ENCODE results near the gene C3orf70. TPM values are rescaled to one million over a fixed set of nuclear protein-coding genes. Genes with fewer than 3 reads are reported as not detected.

C3orf70 gene
- total and polyA plus RNA-seq, 9 donors: 3.5 to 17.7 (median 7.6) TPM

DNA sequence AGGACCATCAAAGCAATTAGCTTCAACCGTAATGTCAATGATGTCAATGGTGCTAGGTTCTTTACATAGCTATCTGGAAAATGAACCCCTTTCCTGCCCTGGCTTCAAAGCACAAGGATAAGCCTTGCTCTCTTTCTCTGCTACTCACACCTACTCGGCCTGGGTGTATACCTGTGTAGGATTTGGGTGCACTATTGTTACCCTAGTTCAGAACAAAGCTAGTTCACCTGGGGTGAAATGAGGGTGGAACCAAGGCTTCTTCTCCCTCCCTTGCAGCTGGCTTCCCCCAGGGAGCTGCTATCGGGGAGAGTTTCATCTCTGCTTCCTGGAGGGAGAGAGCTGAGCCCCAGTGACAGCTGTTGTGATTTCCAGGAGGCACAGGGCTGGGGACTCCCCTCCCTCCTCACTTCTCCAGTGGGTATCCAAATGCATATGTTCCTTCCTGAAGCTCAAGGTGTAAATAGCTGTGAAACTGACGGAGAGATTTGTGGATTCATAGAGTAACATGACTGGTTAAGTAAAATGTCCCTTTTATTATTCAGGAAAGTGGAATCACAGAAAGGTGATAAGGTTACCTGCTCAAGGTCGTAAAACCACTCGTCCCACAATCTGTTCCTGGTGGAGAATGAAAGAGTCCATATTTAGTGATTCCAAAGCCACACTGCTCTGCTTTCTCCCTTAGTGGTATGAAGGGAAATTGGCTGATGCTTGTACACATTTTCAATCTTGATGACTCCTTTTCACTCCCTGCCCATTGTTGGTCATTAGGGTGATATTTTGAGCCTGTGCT, 11.8 kb upstream of the C3orf70 start:
- no peaks in the 10 kb centered on the region for H3K27me3 ChIP-seq
- no peak overlapping the region for H3K27ac ChIP-seq

DNA sequence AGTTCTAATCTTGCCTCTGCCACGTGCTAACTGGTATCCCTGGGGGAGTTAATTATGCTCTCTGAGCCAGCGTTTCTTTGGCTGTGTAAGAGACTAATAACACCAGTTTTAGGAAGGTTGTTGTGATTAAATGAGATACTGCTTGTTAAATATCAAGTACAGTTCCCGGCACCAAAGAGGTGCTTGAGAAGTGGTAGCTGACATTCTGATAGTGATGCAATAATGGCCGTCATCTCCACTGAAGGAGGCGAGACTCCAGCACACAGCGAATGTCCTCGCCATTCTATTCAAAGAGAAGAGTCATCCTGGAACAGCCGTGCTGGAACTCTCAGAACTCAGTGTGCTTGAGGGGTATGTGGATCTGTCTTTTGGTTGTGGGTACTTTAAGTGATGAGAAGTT, 9.8 kb upstream of the C3orf70 start:
- 75 to 85% (median 82%) methylated on average over 8 of the region's 8 CpGs for WGBS, 3 donors
- Histone ChIP-seq H3K27me3 (no peaks in the 10 kb centered on the region), H3K4me1 (ENCODE audit: insufficient read depth) (no peaks in the 10 kb centered on the region), H3K9me3 (no peaks in the 10 kb centered on the region), H3K4me3 (no peak overlapping the region), H3K27ac (no peak overlapping the region), H3K36me3 (no peaks in the 10 kb centered on the region)
- TF ChIP-seq, protein P1, sequence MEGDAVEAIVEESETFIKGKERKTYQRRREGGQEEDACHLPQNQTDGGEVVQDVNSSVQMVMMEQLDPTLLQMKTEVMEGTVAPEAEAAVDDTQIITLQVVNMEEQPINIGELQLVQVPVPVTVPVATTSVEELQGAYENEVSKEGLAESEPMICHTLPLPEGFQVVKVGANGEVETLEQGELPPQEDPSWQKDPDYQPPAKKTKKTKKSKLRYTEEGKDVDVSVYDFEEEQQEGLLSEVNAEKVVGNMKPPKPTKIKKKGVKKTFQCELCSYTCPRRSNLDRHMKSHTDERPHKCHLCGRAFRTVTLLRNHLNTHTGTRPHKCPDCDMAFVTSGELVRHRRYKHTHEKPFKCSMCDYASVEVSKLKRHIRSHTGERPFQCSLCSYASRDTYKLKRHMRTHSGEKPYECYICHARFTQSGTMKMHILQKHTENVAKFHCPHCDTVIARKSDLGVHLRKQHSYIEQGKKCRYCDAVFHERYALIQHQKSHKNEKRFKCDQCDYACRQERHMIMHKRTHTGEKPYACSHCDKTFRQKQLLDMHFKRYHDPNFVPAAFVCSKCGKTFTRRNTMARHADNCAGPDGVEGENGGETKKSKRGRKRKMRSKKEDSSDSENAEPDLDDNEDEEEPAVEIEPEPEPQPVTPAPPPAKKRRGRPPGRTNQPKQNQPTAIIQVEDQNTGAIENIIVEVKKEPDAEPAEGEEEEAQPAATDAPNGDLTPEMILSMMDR (IDR thresholded peaks at IDR 0.05): no peak
- TF ChIP-seq EP300 (IDR thresholded peaks at IDR 0.05): no peak
- no peak for TF ChIP-seq POLR2A (IDR thresholded peaks at IDR 0.05)
- intact Hi-C loops (cut with DNase I): no loop called here
- DNase-seq: no peak

More for the DNA sequence above, 11.8 kb upstream of the C3orf70 start:
- Histone ChIP-seq H3K36me3 (no peaks in the 10 kb centered on the region), H3K9me3 (no peaks in the 10 kb centered on the region), H3K4me3 (no peak overlapping the region), H3K4me1 (ENCODE audit: insufficient read depth) (no peaks in the 10 kb centered on the region)
- TF ChIP-seq POLR2A (IDR thresholded peaks at IDR 0.05) (no peak), EP300 (IDR thresholded peaks at IDR 0.05) (no peak)
- TF ChIP-seq, protein P1 (IDR thresholded peaks at IDR 0.05): no peak
- intact Hi-C loops (cut with DNase I): no loop called here
- 54 to 61% (median 54%) methylated on average over 6 of the region's 6 CpGs for WGBS, 3 donors
- DNase-seq: no peak

DNA sequence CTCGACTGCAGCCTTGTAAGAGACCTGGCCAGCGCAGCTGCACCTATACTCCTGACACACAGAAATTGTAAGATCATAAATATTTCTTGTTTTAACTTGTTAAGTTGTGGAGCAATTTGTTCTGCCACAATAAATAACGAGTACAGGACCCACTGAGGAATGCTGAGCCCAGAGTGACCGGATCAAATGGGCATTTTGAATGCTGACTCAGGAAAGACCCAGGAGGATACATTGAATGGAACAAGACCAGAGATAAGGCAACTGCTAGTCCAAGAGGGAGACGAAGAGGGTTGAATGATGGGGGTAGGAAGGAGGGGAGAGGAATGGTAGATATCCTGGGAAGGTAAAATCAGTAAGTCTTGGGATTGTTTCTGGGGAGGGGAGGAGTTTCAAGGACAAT, 8.9 kb upstream of the C3orf70 start:
- no peaks in the 10 kb centered on the region for H3K36me3 ChIP-seq
- no peaks in the 10 kb centered on the region for H3K9me3 ChIP-seq
- no peaks in the 10 kb centered on the region for H3K27me3 ChIP-seq
- intact Hi-C loops (cut with DNase I): no loop called here
- DNase-seq: no peak
- no peak for TF ChIP-seq EP300 (IDR thresholded peaks at IDR 0.05)
- TF ChIP-seq, protein P1 (IDR thresholded peaks at IDR 0.05): no peak
- TF ChIP-seq POLR2A (IDR thresholded peaks at IDR 0.05): no peak
- H3K27ac ChIP-seq: no peak overlapping the region
- 71 to 82% (median 77%) methylated on average over 5 of the region's 5 CpGs for WGBS, 3 donors
- no peak overlapping the region for H3K4me3 ChIP-seq
- H3K4me1 ChIP-seq (ENCODE audit: insufficient read depth): no peaks in the 10 kb centered on the region

DNA sequence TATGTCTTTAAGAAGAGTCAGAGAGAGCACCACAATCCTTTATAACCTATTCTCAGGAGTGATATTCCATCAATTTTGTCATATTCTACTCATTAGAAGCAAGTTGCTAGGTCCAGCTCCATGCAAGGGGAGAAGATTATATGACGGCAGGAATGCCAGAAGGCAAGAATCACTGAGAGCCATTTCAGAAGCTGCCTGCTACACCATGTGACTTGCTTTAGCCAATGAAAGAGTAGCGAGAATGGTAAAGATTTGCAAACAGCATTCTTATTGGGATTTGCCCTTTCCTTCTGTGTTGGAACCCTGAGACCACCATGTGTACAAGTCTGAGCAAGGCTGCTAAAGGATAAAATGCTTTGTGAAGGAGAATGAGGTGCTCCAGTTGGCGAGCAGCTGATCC, 4.5 kb upstream of the C3orf70 start:
- 90 to 93% (median 91%) methylated on average over 3 of the region's 3 CpGs for WGBS, 3 donors
- TF ChIP-seq POLR2A (IDR thresholded peaks at IDR 0.05): no peak

DNA sequence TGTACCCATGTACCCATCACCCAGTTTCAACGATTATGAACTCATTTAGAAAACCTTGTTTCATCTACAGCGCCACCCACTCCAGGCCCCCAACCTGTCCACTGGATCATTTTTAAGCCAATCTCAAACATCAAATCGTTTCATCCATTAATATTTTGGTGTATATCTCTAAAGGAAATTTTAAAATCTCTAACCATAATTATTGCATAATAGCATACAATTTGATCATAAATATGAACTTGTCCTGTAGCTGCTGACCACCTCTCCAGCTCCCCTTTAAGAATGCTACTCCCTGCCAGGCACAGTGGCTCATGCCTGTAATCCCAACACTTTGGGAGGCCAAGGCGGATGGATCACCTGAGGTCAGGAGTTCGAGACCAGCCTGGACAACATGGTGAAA, 2.8 kb upstream of the C3orf70 start:
- no peak overlapping the region for H3K4me3 ChIP-seq
- no peak for DNase-seq
- TF ChIP-seq POLR2A (IDR thresholded peaks at IDR 0.05): no peak
- TF ChIP-seq, protein P1 (IDR thresholded peaks at IDR 0.05): no peak
- TF ChIP-seq EP300 (IDR thresholded peaks at IDR 0.05): no peak

More for the DNA sequence above, 4.5 kb upstream of the C3orf70 start:
- Histone ChIP-seq H3K4me3 (no peak overlapping the region), H3K27ac (no peak overlapping the region), H3K9me3 (no peaks in the 10 kb centered on the region), H3K36me3 (no peaks in the 10 kb centered on the region), H3K4me1 (ENCODE audit: insufficient read depth) (no peaks in the 10 kb centered on the region), H3K27me3 (no peaks in the 10 kb centered on the region)
- intact Hi-C loops (cut with DNase I): loop anchor here in 1 of 4 donors (10.0 kb wide), 1 partner anchor 73 kb away; no protein-coding TSS in a partner anchor
- DNase-seq: no peak

More for the DNA sequence above, 2.8 kb upstream of the C3orf70 start:
- intact Hi-C loops (cut with DNase I): loop anchor here in 1 of 4 donors (10.0 kb wide), 1 partner anchor 71 kb away; no protein-coding TSS in a partner anchor
- no peaks in the 10 kb centered on the region for H3K4me1 ChIP-seq (ENCODE audit: insufficient read depth)
- H3K36me3 ChIP-seq: no peaks in the 10 kb centered on the region
- no peak overlapping the region for H3K27ac ChIP-seq
- no peaks in the 10 kb centered on the region for H3K9me3 ChIP-seq
- 90 to 93% (median 91%) methylated on average over 5 of the region's 5 CpGs for WGBS, 3 donors
- no peaks in the 10 kb centered on the region for H3K27me3 ChIP-seq
